Measurements from ENCODE around the gene PPIH. TPM values are rescaled to one million over a fixed set of nuclear protein-coding genes. Genes with fewer than 3 reads are reported as not detected.
"Not testable (repeated sequence)": the region's sequence is repeated elsewhere in the genome, so short reads cannot be mapped to it uniquely, and the experiment has no call there.

PPIH gene
- 28.9 TPM for total RNA-seq

DNA sequence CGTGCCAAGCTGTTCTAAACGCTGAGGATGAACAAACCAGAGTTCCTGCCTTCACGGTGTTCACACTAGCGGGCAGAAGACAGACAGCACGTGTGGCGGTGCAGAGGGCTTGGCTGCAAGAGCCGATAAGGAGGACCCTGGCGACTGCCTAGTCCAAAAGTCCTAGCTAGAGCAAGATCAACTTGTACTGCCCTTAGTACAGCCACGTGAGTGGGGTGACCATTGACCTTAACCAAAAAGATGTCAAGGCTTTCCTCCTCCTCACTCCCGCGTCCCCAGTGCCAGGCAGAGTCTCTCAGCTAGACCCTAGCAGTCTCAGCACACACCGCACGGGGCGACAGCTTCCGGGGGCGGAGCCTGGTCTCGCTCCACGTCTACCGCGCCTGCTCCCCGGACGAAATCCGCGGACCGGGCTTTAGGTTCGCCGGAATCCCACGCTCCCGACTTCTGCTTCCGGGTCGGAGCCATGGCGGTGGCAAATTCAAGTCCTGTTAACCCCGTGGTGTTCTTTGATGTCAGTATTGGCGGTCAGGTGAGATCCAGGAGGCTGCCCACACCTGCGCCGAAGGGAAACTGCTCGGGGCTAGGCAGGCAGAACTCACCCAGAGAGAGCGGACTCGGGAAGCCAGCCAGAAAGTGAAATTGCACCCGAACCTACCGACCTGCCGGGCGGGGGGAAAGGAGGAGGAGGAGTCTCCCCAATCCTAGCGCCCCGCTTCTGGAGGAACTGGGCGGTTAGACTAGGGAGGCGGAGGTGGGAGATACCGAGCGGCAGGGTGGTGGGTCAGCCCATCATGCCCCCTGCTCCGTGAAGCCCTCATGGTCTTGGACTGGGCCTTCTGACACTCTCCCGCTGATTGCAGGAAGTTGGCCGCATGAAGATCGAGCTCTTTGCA is at the start of gene PPIH:
TSS of gene PPIH (plus strand) at position 443 of the 896 bp plus-strand sequence. CDS start at position 467, 24 bp downstream.
- peak; percentile 97 for DNase-seq

DNA sequence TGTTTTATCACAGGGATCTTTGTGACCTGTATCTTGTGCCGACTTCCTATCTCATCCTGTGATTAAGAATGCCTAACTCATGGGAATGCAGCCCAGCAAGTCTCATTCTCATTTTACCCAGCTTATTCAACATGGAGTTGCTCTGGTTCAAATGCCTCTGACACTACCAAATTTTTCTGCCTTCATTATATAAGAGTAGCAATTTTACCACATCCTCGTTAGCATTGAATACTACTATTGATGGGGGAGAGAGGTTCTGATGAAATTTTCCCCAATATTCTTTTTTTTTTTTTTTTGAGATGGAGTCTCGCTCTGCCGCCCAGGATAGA is 44.5 kb upstream of the PPIH start:
- DNase-seq: no peak

DNA sequence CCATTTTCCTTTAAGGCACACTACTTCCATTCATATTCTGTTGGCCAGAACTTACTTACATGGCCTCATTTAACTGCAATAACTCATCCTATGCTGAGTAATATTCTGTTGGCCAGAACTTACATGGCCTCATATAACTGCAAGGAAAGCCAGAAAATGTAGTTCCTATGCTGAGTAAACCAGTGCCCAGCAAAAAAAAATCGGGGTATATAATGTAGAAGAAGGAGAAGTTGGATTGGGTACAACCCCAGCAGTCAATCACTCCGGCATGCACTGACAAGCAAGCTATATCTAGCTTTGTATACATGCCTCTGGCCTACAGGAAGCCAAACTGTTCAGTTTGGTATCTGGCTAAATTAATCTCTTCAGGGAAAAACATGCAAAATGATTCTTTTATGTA is 39.4 kb upstream of the PPIH start:
- DNase-seq: peak; percentile 2

DNA sequence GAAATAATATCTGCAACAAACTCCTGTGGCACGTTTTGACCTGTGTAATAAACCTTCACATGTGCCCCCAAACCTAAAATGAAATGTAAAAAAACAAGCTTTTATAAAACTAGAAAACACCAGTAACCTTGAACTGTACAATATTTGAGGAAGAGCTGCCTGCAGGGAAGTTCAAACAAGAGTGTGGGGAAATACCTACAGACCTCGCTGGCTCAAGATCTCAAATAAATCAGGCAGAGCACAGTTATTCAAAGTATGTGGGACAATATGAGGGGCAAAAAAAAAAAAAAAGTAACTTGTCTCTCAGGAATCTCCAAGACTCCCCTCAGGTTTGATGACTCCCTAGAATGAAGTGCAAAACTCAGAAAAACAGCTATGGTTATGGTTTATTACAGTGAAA is 37.9 kb upstream of the PPIH start:
- no peak for DNase-seq

DNA sequence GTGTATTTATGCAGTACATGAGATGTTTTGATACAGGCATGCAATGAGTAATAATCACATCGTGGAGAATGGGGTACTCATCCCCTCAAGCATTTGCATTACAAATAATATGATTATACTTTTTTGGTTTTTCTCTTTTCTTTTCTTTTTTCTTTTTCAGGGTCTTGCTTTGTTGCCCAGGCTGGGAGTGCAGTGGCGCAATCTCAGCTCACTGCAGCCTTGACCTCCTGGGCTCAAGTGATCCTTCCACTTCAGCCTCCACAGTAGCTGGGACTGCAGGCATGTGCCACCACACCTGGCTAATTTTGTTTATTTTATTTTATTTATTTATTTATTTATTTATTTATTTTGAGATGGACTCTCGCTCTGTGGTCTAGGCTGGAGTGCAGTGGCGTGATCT is 37.0 kb upstream of the PPIH start:
- DNase-seq: not testable (repeated sequence)

DNA sequence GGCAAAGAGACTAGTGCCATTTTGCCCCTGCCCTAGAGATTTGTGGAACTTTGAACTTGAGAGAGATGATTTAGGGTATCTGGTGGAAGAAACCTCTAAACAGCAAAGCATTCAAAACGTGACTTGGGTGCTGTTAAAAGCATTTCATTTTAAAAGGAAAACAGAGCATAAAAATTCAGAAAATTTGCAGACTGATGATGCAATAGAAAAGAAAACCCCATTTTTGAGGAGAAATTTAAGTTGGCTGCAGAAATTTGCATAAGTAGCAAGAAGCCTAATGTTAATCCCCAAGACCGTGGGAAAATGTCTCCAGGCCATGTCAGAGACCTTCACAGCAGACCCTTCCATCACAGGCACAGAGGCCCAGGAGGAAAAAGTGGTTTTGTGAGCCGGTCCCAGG is 31.0 kb upstream of the PPIH start:
- not testable (repeated sequence) for DNase-seq

DNA sequence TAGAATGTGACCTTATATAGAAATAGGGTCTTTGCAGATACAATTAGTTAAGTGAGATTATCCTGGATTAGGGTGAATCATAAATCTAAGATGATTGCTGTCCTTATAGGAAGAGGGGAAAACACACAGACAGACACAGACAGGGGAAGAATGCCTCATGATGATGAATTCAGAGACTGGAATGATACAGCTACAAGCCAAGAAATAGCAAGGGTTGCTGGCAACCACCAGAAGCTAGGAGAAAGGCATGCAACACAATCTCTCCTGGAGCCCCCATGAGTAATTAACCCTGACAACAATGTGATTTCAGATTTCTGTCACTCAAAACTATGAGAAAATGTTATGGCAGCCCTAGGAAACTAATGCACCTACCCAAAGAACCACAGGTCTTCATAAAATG is 19.1 kb upstream of the PPIH start:
- no peak for DNase-seq

DNA sequence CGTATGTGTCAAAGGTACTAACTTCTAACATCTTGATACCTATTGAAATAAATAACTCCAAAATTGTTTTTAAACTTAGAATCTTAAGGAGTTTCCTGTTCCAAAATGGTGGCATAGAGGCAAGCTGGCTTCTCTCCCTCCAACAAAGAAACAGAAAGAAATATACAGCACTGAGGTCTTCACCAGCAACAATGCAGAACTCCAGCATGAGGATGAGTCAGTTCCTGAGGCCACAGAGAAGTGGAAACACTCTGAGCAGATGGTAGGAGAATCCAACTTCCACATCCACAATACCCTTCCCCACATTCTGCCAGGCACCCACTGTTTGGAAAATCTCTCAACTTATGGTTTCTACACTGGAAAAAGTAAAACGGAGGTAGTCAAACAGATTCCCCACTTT is 12.2 kb upstream of the PPIH start:
- DNase-seq: no peak

DNA sequence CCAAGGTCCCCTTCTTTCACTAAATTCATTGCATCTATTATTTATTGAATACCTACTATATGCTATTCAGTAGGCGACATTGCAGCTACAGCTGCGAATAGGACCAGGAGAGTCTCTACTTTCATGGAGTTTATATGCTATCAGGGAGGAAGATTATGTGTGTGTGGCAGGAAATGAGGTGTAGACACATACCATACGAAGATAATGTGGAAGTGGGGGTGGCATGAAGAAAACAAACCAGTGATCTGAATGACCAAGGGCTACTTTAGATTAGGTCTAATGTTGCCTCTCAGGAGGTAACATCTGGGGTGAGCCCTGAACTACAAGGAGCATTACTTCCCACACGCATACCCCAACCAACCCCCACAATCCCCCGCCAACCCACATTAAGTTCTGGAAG is 1.0 kb upstream of the PPIH start:
- DNase-seq: no peak

DNA sequence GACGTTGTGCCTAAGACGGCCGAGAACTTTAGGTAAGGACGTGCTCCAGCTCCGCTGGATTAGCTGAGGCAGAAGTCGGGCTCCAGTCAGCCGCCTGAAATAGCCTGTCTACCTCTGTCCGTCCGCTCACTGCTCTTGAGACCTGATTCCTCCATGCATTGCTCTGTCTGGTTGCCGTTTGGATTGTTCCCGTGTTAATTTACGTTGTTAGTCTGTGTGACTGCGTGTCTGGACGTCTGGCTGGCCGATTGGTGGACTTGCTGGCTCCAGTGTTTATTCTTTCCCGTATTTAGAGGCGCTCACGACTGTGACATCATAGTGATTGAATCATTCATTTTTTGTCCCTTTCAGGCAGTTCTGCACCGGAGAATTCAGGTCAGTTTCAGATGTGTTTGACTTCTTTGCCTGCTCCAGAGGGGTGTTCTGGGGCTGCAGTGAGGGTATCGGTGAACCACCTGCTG is 684 bp downstream of the PPIH start:
- peak; percentile 7 for DNase-seq

DNA sequence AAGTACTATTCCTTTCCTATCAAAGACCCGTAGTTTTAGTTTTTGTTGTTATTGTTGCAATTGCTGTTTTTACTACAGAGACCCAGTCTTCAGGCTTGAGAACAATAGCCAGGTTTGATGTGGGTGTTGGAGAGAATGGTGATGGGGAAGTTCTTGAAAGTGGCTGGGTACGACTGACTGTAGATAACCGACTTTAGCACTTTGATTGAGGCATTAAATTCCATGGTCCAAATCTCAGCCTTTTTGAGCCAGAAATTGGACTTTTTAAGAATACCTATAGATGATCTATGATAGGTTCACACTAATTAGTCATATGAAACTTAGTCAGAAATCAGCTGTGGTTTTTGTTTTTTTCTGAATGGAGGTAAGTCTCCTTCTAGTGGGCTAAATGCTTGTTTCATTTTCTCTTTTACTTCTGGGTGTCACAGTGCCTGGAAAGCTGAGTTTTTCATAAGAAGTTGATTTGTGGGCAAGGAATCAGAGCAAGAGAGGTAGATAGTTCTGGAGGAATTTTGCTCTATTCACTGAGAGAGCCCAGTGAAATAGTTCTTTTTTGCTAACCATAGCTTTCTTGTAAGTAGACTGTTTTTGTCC is 2.8 kb downstream of the PPIH start:
- DNase-seq: no peak

DNA sequence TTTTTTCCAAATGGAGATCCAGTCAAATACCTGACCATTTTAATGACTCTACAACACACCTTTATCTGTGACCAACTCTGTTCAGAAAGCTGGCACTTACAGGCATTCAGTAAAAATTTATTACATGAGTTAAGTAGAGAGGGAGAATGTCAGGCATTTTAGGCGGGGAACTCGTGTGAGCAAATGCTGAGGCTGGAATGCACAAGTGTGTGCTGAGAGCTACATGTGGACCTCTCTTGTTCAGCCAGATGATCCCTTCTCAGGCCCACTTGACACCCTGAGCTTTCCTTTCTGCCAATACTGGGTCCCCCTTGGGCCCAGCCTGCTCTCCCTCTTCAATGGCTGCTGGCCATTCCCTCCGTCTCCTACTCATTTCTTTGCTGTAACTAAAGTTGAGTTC is 11.7 kb downstream of the PPIH start:
- peak; percentile 62 for DNase-seq

DNA sequence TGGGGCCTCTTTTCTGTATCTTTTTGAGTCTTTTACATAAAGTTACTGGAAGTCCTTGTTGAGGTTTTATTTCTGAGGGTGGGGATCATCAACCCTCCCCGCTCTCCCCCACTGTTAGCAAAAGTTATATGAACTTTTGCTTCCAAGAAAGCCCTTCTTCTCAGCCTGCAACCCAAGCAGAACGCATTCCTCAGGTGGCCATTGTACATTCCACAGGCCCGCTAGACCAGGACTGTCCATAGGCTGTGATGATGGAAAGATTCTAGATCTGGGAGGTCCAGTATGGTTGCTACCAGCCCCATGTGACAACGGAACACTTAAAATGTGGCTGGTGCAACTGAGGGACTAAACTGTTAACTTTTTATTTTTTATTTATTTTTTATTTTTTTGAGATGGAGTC is 12.2 kb downstream of the PPIH start:
- no peak for DNase-seq

DNA sequence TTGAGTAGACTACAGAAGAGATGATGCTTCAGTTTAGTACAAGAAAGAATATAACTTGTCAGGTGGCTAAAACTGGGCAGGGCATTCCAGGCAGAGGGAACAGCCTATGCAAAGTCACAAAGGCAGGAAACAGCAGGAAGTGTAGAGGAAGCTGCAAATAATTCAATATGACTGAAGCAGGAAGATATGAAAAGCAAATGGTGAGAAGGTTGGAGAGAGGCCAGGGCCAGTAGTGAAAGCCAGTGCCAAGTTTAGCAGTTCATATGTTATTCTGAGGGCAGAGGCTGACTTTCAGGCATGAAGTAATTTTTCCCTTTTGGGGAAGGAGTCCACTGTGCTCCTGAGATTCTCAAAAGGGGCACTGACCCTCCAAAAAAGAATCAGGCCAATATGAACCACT is 16.0 kb downstream of the PPIH start:
- no peak for DNase-seq

DNA sequence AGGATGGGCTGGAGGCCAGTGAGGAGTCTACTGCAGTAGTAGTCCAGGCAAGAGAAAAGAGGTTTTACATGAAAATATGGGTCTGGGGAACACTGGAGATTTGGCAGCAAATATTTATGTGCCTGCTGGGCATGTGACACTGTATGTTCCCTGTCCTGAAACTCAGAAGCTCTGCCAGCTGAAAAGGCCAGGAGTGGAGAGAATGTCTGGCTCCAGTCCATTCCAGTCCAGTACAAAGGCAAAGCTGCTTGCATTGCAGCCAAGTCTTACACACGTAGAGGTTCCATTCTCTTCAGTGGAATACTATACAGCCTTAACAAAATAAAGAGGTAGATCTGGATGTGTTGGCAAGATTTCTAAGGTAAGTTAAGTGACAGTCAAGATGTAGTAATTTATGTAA is 16.5 kb downstream of the PPIH start:
- peak; percentile 21 for DNase-seq

DNA sequence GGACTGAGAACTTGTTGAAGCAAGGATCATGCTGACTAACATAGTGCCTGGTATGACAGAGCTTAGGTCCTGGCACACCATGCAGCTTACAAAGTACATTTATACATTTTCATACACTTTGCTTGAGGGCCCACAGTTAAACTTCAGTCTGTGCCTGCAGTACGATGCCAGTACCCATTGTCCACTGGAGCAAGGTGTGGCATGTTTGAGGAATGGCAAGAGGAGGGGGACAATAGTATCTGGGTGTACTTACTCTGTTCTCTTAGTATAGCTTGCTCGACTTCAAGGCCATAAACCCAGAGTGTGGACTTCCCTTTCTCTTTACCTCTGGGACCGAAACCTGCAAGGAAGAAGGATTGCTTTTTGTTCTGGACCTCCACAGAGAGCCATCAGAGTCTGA is 17.2 kb downstream of the PPIH start:
- DNase-seq: no peak

DNA sequence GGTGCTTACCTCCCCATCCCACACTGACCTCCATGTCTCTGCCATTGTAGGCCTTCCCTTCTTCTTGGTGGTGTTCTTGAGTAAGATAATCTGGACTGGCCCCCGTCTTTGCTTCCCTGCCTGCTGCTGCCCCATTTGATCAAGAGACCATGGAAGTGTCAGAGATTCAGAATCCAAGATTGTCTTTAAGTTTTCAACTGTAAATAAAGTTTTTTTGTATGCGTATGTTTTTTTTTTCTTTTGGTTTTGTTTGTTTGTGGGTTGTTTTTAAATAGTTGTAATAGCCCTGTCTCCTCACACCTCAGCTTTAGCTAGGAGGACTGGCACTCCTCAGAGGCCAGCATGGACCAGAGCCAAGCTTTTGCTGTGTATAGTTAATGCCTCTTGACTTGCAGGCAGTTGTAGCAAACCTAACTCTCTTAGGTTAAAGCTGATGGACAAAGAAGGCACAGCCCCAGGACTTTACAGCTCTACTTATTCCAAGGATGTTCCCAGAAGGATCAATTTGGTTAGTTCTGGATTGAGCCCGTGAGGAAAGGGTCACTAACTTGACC is 18.4 kb downstream of the PPIH start:
- peak; percentile 31 for DNase-seq

DNA sequence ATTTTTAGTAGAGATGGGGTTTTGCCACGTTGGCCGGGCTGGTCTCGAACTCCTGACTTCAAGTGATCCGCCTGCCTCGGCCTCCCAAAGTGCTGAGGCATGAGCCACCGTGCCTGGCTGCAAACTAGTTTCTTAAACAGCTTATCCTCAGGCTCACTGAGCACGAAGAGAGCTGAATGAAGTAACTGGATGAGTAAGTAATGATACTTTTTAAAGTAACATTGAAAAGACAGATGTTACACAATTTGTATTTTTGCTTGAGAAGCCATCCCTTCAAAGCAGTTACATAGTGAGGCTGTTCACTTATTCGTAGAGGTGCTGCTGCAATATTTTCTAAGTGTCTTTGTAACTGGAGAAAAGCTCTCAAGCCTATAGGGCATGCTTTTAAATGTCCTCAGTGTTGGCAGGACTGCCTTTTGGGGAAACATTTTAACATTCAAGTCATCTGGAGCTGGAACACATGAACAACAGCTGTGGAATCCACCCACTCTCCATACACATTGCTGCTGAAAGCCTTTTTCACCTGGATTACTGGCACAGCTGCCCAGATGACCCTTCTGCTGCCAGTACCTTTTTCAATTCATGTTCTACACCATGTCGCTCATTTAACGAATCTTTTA is 21.3 kb downstream of the PPIH start:
- peak; percentile 38 for DNase-seq

DNA sequence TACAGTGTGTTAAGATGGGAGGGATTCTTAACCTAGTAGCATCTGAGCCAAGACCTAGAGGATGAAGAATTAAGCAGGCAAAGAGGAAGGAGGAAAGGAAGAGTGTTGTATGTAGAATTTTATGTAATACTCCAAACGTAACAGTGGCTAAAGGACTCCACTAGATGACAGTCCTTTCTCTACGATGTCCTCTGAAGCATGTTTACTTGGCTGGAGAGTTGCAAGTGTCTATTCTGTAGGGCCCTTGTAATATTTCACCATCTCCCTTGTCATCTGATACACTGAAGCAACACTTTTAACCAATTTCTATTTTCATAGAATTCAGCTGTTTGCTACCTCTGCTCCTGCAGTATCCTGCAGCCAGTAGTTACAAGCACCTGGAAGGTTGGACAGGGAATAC is 21.8 kb downstream of the PPIH start:
- no peak for DNase-seq

DNA sequence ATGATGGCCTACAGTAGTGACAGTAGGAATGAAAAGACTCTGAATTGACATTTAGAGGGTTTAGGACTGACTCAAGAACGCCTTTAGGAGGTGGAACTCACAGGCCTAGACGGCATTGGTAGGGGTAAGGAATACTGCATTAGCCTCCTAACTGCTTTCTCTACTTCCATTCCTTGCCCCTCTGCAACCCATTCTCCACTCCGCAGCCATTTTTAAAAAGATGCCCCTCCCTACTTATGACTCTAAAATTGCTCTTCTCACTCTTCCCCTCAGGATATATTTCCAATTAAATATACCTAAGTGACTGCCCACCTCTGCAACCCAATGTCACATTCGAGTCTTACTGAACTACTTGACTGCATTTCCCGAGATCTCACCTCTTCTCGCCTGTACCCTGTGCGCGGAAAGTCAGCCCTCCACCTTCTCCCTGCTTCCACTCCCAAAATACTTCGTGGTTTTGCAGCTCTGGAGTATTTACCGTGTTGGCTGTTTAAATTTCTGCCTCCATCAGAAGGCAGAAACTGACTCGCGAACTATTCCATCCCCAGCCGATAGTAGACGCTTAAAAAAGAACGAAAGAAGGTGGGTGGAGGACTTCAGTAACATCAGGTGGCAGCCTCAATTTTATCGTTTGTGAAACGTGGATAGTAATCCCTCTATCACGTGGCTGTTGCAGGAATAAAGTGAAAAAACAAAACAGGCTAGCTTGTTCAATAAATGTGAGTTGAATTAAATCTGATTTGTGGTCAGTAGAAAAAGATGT is 22.9 kb downstream of the PPIH start:
- DNase-seq: peak; percentile 53

DNA sequence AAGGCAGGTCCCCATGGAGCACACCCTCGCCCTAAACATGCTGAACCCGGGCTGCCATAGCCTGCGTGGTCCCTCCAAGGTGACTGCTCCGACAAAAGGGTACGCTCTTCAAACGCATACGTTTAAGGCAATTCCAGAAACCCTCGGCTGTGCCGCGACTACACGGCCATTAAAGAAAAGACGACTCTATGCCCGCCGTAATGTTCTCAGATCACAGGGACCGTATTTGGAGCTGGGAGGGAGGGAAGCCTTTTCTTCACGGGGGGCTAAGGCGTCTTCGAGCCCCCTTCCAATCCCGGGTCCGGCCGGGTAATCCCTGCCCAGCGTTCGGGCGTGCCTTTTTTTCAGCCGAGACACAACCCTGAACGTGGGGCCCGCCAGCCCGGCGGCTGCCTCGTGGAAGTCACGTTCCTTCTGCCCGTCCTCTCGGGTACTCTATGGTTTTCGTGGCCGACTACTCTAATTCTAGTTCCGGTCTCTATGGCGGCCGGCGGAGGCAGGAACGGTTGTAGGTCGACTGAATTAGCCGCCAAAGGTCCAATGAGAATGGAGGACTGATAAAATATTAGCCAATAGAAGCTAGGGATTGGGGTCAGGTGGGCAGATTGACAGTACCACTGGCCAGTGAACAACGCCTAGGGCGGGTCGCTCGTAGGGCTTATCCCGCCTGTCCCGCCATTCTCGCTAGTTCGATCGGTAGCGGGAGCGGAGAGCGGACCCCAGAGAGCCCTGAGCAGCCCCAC is 23.7 kb downstream of the PPIH start, which contains the start of gene YBX1:
TSS of gene YBX1 (plus strand) at position 678 of the 743 bp plus-strand sequence. CDS start 148 bp downstream, outside the sequence.
- peak; percentile 99 for DNase-seq

DNA sequence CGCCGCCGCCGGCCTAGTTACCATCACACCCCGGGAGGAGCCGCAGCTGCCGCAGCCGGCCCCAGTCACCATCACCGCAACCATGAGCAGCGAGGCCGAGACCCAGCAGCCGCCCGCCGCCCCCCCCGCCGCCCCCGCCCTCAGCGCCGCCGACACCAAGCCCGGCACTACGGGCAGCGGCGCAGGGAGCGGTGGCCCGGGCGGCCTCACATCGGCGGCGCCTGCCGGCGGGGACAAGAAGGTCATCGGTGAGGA is 24.2 kb downstream of the PPIH start:
- DNase-seq: not testable (repeated sequence)

All from tongue (tissue), 2 donors.